ENCODE data around the gene SCT.

DNA sequence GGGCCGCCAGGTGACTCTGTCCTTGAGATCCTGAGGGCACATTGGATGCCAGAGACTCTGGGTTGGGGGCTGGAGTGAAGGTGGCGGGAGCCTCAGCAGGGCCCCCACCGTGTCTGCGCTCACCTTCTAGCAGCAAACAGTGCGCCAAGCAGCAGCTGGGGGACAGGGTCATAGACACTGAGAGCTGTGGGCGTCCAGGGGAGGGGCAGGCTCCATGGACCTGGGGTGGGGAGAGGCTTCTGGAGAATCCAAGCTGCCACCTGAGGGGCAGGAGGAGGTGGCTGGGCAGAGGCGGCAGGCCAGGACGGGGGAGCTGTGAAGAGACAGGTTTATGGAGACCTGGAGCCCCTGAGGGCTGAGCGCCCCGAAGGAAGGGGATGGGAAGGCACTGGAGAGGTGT, 42.7 kb downstream of the SCT start:
- TF ChIP-seq POLR2A (IDR thresholded peaks at IDR 0.05), result no peak
- TF ChIP-seq, protein P1, sequence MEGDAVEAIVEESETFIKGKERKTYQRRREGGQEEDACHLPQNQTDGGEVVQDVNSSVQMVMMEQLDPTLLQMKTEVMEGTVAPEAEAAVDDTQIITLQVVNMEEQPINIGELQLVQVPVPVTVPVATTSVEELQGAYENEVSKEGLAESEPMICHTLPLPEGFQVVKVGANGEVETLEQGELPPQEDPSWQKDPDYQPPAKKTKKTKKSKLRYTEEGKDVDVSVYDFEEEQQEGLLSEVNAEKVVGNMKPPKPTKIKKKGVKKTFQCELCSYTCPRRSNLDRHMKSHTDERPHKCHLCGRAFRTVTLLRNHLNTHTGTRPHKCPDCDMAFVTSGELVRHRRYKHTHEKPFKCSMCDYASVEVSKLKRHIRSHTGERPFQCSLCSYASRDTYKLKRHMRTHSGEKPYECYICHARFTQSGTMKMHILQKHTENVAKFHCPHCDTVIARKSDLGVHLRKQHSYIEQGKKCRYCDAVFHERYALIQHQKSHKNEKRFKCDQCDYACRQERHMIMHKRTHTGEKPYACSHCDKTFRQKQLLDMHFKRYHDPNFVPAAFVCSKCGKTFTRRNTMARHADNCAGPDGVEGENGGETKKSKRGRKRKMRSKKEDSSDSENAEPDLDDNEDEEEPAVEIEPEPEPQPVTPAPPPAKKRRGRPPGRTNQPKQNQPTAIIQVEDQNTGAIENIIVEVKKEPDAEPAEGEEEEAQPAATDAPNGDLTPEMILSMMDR (IDR thresholded peaks at IDR 0.05), result no peak
